Measurements from ENCODE around the gene RPP38.

Gene RPP38

DNA sequence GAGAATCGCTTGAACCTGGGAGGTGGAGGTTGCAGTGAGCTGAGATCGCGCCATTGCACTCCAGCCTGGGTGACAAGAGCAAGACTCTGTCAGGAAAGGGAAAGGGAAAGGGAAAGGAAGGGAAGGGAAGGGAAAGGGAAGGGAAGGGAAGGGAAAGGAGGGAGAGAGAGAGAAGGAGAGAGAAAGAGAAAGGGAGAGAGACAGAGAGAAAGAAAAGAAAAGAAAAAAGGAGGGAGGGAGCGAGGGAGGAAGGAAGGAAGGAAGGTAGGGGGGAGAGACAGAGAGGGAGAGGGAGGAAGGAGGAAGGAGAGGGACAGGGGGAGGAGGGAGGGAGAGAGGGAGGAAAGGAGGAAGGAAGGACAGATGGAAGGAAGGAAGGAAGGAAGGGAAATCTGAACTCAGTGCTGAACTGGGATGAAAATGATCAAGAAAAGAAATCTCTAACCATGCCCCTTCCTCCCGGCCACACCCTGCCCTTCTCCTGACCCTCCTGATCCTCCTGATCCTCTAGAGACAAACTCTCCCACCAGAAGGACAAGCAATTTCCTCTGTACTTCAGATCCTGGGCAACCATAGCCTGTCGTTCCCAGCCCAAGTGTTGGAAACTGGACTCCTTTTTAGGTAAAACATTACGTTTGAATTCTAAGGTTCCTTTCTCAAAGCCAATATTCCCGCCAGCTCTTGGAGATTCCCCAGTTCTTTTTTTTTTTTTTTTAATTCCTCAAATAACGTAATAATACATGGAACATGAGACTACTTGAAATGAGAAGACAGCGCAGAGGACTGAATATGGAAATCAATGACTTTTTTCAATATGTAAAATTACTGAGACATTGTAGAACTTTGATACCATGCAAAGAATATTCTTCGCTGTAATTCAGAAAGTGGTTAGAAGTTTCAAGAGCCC is 39.2 kb downstream of the RPP38 start:
- no peak overlapping the region for H3K4me3 ChIP-seq (ENCODE audit: low read length)
- no peak overlapping the region for H3K27ac ChIP-seq (ENCODE audit: low read depth, low read length)
- H3K9ac ChIP-seq (ENCODE audit: low read depth, low read length), result no peak overlapping the region
- 94% methylated on average over 11 of the region's 11 CpGs for WGBS
- peaks cover under 1% of the 10 kb centered on the region; the same call in 1 of the 2 replicates for H3K4me1 ChIP-seq (ENCODE audit: insufficient read depth, low read length)
- no peaks in the 10 kb centered on the region for H3K9me3 ChIP-seq (ENCODE audit: insufficient read depth, low read depth, low read length)
- peaks cover 33% of the 10 kb centered on the region for H3K36me3 ChIP-seq (ENCODE audit: insufficient read depth, low read length)
- H3K27me3 ChIP-seq (ENCODE audit: insufficient read depth, low read length), result no peaks in the 10 kb centered on the region

DNA sequence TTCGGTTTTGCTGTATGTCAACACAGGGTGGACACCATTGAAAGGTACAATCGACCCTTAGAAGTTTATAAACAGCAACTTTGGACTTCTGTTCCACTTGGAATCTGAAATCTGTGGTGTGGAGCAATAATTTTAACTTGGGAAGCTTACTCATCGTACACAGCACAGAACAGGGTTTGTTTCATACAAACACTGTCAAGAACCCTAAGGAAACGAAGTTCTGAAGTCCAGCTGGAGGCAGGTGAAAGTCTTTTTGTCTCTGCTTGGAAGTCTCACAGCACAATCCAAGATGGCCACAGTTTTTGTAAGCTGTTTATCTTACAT is 39.8 kb downstream of the RPP38 start:
- peaks cover 6% of the 10 kb centered on the region; the same call in 1 of the 2 replicates for H3K4me1 ChIP-seq (ENCODE audit: insufficient read depth, low read length)
- H3K4me3 ChIP-seq (ENCODE audit: low read length), result no peak overlapping the region
- no peaks in the 10 kb centered on the region for H3K9me3 ChIP-seq (ENCODE audit: insufficient read depth, low read depth, low read length)
- 92% methylated on average over 4 of the region's 4 CpGs for WGBS
- peaks cover 30% of the 10 kb centered on the region for H3K36me3 ChIP-seq (ENCODE audit: insufficient read depth, low read length)
- no peaks in the 10 kb centered on the region for H3K27me3 ChIP-seq (ENCODE audit: insufficient read depth, low read length)
- H3K9ac ChIP-seq (ENCODE audit: low read depth, low read length), result no peak overlapping the region
- no peak overlapping the region for H3K27ac ChIP-seq (ENCODE audit: low read depth, low read length)

GRCh38 chr10:15137636-15138035 is 40.5 kb downstream of the RPP38 start:
- Histone ChIP-seq H3K27me3 (ENCODE audit: insufficient read depth, low read length) (no peaks in the 10 kb centered on the region), H3K9ac (ENCODE audit: low read depth, low read length) (no peak overlapping the region), H3K4me3 (ENCODE audit: low read length) (no peak overlapping the region), H3K9me3 (ENCODE audit: insufficient read depth, low read depth, low read length) (no peaks in the 10 kb centered on the region), H3K27ac (ENCODE audit: low read depth, low read length) (no peak overlapping the region), H3K36me3 (ENCODE audit: insufficient read depth, low read length) (peaks cover 28% of the 10 kb centered on the region), H3K4me1 (ENCODE audit: insufficient read depth, low read length) (peaks cover 6% of the 10 kb centered on the region; the same call in 1 of the 2 replicates)
- WGBS, result 97% methylated on average over 1 of the region's 1 CpG

DNA sequence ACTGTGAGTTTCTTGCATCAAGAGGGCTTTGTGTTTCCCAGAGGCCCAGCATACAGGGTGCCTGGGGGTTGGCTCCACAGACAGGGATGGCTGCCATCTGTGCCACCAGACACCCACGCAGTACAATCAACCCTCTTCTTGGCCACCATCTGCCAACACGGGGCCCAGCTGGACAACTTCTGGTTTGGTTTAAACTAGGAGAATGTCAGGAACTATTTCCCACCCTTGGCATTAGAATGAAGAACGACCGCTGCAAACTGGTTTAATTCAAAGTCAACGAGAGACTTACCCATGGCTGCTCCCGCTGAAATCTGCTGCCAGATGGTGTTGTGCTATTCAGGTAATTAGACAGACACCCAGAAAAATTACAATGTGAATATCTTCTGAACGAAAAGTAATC is 43.5 kb downstream of the RPP38 start:
- no peaks in the 10 kb centered on the region for H3K9me3 ChIP-seq (ENCODE audit: insufficient read depth, low read depth, low read length)
- no peak overlapping the region for H3K4me3 ChIP-seq (ENCODE audit: low read length)
- H3K4me1 ChIP-seq (ENCODE audit: insufficient read depth, low read length), result peaks cover 6% of the 10 kb centered on the region; the same call in 1 of the 2 replicates
- no peaks in the 10 kb centered on the region for H3K27me3 ChIP-seq (ENCODE audit: insufficient read depth, low read length)
- WGBS, result 94% methylated on average over 7 of the region's 7 CpGs
- no peaks in the 10 kb centered on the region; the same call in 1 of the 2 replicates for H3K36me3 ChIP-seq (ENCODE audit: insufficient read depth, low read length)
- no peak overlapping the region for H3K9ac ChIP-seq (ENCODE audit: low read depth, low read length)
- no peak overlapping the region for H3K27ac ChIP-seq (ENCODE audit: low read depth, low read length)

GRCh38 chr10:15141136-15142054 is 44.2 kb downstream of the RPP38 start:
- H3K4me1 ChIP-seq (ENCODE audit: insufficient read depth, low read length), result peaks cover 6% of the 10 kb centered on the region; the same call in 1 of the 2 replicates
- H3K27me3 ChIP-seq (ENCODE audit: insufficient read depth, low read length), result no peaks in the 10 kb centered on the region
- H3K9me3 ChIP-seq (ENCODE audit: insufficient read depth, low read depth, low read length), result no peaks in the 10 kb centered on the region
- no peak overlapping the region for H3K9ac ChIP-seq (ENCODE audit: low read depth, low read length)
- no peaks in the 10 kb centered on the region; the same call in 1 of the 2 replicates for H3K36me3 ChIP-seq (ENCODE audit: insufficient read depth, low read length)
- 92% methylated on average over 16 of the region's 16 CpGs for WGBS
- no peak overlapping the region for H3K27ac ChIP-seq (ENCODE audit: low read depth, low read length)
- no peak overlapping the region for H3K4me3 ChIP-seq (ENCODE audit: low read length)

GRCh38 chr10:15144788-15145187 is 47.6 kb downstream of the RPP38 start:
- Histone ChIP-seq H3K4me1 (ENCODE audit: insufficient read depth, low read length) (peaks cover 6% of the 10 kb centered on the region; the same call in 1 of the 2 replicates), H3K36me3 (ENCODE audit: insufficient read depth, low read length) (no peaks in the 10 kb centered on the region), H3K4me3 (ENCODE audit: low read length) (no peak overlapping the region), H3K9ac (ENCODE audit: low read depth, low read length) (no peak overlapping the region), H3K27me3 (ENCODE audit: insufficient read depth, low read length) (no peaks in the 10 kb centered on the region), H3K9me3 (ENCODE audit: insufficient read depth, low read depth, low read length) (no peaks in the 10 kb centered on the region), H3K27ac (ENCODE audit: low read depth, low read length) (no peak overlapping the region)
- 93% methylated on average over 4 of the region's 4 CpGs for WGBS

DNA sequence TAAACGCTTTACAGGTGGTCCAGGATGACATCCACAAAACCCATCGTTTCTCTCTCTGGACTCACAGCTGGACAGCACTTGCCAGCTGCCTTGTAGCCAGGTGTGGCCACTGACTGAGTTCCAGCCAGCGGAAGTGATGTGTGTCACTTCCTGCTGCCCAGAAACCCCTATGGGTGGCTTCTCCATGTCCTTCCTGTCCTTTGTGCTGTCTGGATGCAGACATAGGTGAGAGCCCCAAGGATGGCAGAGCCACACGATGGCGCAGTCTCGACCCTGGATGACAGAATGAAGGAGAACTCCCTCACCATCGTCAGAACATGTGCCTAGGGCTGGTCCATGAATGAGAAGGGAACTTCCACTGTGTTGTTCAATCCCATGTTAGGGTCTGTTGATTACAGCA is 49.2 kb downstream of the RPP38 start:
- no peak overlapping the region for H3K27ac ChIP-seq (ENCODE audit: low read depth, low read length)
- H3K4me3 ChIP-seq (ENCODE audit: low read length), result no peak overlapping the region
- 82% methylated on average over 7 of the region's 7 CpGs for WGBS
- H3K27me3 ChIP-seq (ENCODE audit: insufficient read depth, low read length), result no peaks in the 10 kb centered on the region
- no peaks in the 10 kb centered on the region for H3K9me3 ChIP-seq (ENCODE audit: insufficient read depth, low read depth, low read length)
- no peaks in the 10 kb centered on the region for H3K36me3 ChIP-seq (ENCODE audit: insufficient read depth, low read length)
- H3K9ac ChIP-seq (ENCODE audit: low read depth, low read length), result no peak overlapping the region
- peaks cover 6% of the 10 kb centered on the region; the same call in 1 of the 2 replicates for H3K4me1 ChIP-seq (ENCODE audit: insufficient read depth, low read length)

DNA sequence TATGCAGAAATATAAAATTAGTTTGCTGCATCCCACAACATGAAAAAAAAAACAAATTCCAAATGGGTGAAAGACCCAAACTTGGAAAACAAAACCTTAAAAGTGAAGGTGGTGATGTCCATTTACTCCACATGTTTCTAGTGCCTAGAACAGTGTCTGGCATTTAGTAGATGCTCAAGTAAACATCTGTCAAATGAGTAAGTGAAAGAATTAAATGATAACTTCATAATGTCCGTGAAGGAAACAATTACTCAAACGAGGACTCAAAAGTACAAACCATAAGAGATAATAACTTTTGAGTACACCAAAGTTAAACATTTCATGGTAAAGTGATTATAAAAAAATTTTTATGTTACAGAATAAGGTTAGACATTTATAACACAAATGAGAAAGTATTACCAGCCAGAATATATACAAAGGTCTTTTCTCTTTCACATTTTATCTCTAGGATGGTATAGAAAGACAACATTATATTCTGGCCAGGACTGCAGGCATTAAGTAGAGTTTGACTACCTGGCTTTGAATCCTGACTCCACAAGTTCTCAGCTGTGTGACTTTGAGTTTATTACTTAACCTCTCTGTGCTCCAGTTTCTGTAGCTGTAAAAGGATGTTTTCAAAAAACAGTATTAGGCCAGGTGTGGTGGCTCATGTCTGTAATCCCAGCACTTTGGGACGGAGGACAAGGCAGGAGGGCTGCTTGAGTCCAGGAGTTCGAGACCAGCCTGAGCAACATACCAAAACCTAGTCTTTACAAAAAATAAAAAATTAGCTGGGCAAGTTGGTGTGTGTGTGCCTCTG is 50.6 kb downstream of the RPP38 start:
- Histone ChIP-seq H3K36me3 (ENCODE audit: insufficient read depth, low read length) (no peaks in the 10 kb centered on the region), H3K9me3 (ENCODE audit: insufficient read depth, low read depth, low read length) (no peaks in the 10 kb centered on the region), H3K9ac (ENCODE audit: low read depth, low read length) (no peak overlapping the region), H3K27ac (ENCODE audit: low read depth, low read length) (no peak overlapping the region), H3K27me3 (ENCODE audit: insufficient read depth, low read length) (no peaks in the 10 kb centered on the region), H3K4me3 (ENCODE audit: low read length) (no peak overlapping the region), H3K4me1 (ENCODE audit: insufficient read depth, low read length) (no peaks in the 10 kb centered on the region)
- WGBS, result 100% methylated on average over 3 of the region's 4 CpGs

DNA sequence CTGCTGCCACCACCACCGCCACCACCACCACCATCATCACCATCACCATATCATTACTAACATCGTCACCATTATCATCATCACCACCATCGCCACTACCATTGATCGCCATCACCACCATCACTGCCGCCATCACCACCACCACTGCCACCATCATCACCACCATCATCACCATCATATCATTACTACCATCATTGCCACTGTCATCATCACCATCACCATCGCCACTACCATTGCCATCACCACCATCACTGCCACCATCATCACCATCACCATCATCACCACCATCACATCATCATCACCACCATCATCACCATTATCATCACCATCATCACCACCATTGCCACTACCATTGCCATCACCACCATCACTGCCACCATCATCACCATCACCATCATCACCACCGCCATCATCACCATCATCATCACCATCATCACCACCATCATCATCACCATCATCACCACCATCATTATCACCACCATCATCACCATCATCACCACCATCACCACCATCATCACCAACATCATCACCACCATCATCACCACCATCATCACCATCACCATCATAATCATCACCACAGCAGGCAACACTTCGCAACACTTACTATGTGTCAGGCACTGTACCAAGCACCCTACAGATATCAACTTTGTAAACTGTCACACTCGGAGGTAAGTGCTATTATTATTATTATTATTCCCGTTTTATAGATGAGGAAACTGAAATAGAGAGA is 52.1 kb downstream of the RPP38 start:
- Histone ChIP-seq H3K4me3 (ENCODE audit: low read length) (no peak overlapping the region), H3K27me3 (ENCODE audit: insufficient read depth, low read length) (no peaks in the 10 kb centered on the region), H3K27ac (ENCODE audit: low read depth, low read length) (no peak overlapping the region), H3K4me1 (ENCODE audit: insufficient read depth, low read length) (no peaks in the 10 kb centered on the region), H3K9ac (ENCODE audit: low read depth, low read length) (no peak overlapping the region), H3K9me3 (ENCODE audit: insufficient read depth, low read depth, low read length) (no peaks in the 10 kb centered on the region), H3K36me3 (ENCODE audit: insufficient read depth, low read length) (no peaks in the 10 kb centered on the region)
- WGBS, result 94% methylated on average over 8 of the region's 10 CpGs

GRCh38 chr10:15150563-15150962 is 53.4 kb downstream of the RPP38 start:
- no peak overlapping the region for H3K4me3 ChIP-seq (ENCODE audit: low read length)
- 93% methylated on average over 7 of the region's 7 CpGs for WGBS

More at GRCh38 chr10:15150563-15150962, 53.4 kb downstream of the RPP38 start:
- Histone ChIP-seq H3K27me3 (ENCODE audit: insufficient read depth, low read length) (no peaks in the 10 kb centered on the region), H3K27ac (ENCODE audit: low read depth, low read length) (no peak overlapping the region), H3K36me3 (ENCODE audit: insufficient read depth, low read length) (no peaks in the 10 kb centered on the region), H3K9me3 (ENCODE audit: insufficient read depth, low read depth, low read length) (no peaks in the 10 kb centered on the region), H3K4me1 (ENCODE audit: insufficient read depth, low read length) (no peaks in the 10 kb centered on the region), H3K9ac (ENCODE audit: low read depth, low read length) (no peak overlapping the region)
